CD4-positive, alpha-beta T cell (primary cell): ENCODE results near the gene MAPK8IP1. TPM values are rescaled to one million over a fixed set of nuclear protein-coding genes. Genes with fewer than 3 reads are reported as not detected.

Experiments
- ATAC-seq: fragments of 200-7000 bp; cut with Tn5 transposase; one replicate; pipeline ENCODE4 v1.10.0; 2022; ENCODE audit warnings: mild to moderate bottlenecking; ENCODE audit not compliant: poor library complexity
- CTCF ChIA-PET: fragments of 350-600 bp; sonication (Branson Sonifier 250); formaldehyde crosslinking; loops from one replicate; lab custom pipeline; 2021; ENCODE audit warnings: antibody characterized with exemption, inconsistent platforms; lab: Charles Lee
- POLR2A ChIA-PET: fragments of 350-600 bp; sonication (Branson Sonifier 250); formaldehyde crosslinking; loops from one replicate; lab custom pipeline; 2021; ENCODE audit warnings: antibody characterized with exemption, inconsistent platforms; lab: Charles Lee
- DNase-seq, 14 experiments: peaks; one replicate each; pipeline ENCODE4 v3.0.0-alpha.2; 2013 to 2020; ENCODE audit warnings: mixed read lengths in 2 of 14
- H3K27ac ChIP-seq, 2 donors: one replicate each; pipeline versions ENCODE4 v1.5.1 to v1.7.0; 2013; ENCODE audit warnings: low read length in 2 of 2, low read depth in 1 of 2, mild to moderate bottlenecking in 1 of 2
- H3K27me3 ChIP-seq, 2 experiments: 1 replicate in 1 of 2; 2 replicates in 1 of 2; pipeline versions ENCODE4 v1.6.1 to v1.7.0; 2013; ENCODE audit warnings: low read length in 2 of 2, control low read depth in 1 of 2, mild to moderate bottlenecking in 1 of 2, moderate library complexity in 1 of 2; ENCODE audit not compliant: insufficient read depth in 2 of 2, control insufficient read depth in 1 of 2
- H3K36me3 ChIP-seq: one replicate; pipeline ENCODE4 v1.6.1; 2013; ENCODE audit warnings: low read length, control low read depth; ENCODE audit not compliant: insufficient read depth
- H3K4me1 ChIP-seq: one replicate; pipeline ENCODE4 v1.6.1; 2013; ENCODE audit warnings: low read length, control low read depth; ENCODE audit not compliant: insufficient read depth
- H3K4me3 ChIP-seq: one replicate; pipeline ENCODE4 v1.5.1; 2013; ENCODE audit warnings: mild to moderate bottlenecking, low read length, moderate library complexity
- H3K9me3 ChIP-seq, 2 experiments: 1 replicate in 1 of 2; 2 replicates in 1 of 2; pipeline versions ENCODE4 v1.6.1 to v1.7.0; 2013; ENCODE audit warnings: low read length in 2 of 2, mild to moderate bottlenecking in 2 of 2, control low read depth in 1 of 2, moderate library complexity in 1 of 2; ENCODE audit not compliant: control insufficient read depth in 1 of 2, insufficient read depth in 1 of 2
- H3K27ac Mint-ChIP-seq: one replicate; pipeline ENCODE4 v1.8.0; 2020; ENCODE audit warnings: mixed read lengths
- H3K27me3 Mint-ChIP-seq: one replicate; pipeline ENCODE4 v1.8.0; 2021; ENCODE audit warnings: mixed read lengths
- H3K36me3 Mint-ChIP-seq: one replicate; pipeline ENCODE4 v1.8.0; 2021; ENCODE audit warnings: low read depth, mixed read lengths
- H3K4me1 Mint-ChIP-seq: one replicate; pipeline ENCODE4 v1.8.0; 2021; ENCODE audit warnings: low read depth, mixed read lengths
- H3K4me3 Mint-ChIP-seq: one replicate; pipeline ENCODE4 v1.8.0; 2020; ENCODE audit warnings: mild to moderate bottlenecking, mixed read lengths
- H3K9me3 Mint-ChIP-seq: one replicate; pipeline ENCODE4 v1.8.0; 2020; ENCODE audit warnings: mixed read lengths
- intact Hi-C, 2 experiments: fragments of 100-400 bp; cut with DNase I in 1 of 2; cut with micrococcal nuclease in 1 of 2; formaldehyde crosslinking; loops; one replicate each; pipeline versions ENCODE4 v1.15.1 to v1.9.0; 2023 to 2025; cut with DNase I, micrococcal nuclease
- total RNA-seq, 174 experiments: library from RNA in 2 of 174; stranded (reverse) in 2 of 174; gene quantifications; one replicate each; pipeline ENCODE4 v1.2.3 and lab custom pipeline; 2021 to 2026
- TF ChIP-seq, protein P1 (sequence below): fragments of 200-600 bp; IDR thresholded peaks from one replicate; pipeline ENCODE4 v1.8.0; 2022; ENCODE audit warnings: antibody characterized with exemption, mild to moderate bottlenecking

Gene MAPK8IP1
- total RNA-seq, 2 experiments from 2014 or later: 2.3 to 2.4 TPM

- peaks cover 0 to 5% of the 10 kb centered on the region in 2 experiments for H3K9me3 ChIP-seq
- Mint-ChIP-seq H3K27ac (no peak overlapping the region), H3K4me1 (peaks cover 8% of the 10 kb centered on the region), H3K4me3 (no peak overlapping the region), H3K27me3 (peaks cover 27% of the 10 kb centered on the region), H3K9me3 (no peaks in the 10 kb centered on the region), H3K36me3 (peaks cover 8% of the 10 kb centered on the region)
- peaks cover 13% of the 10 kb centered on the region for H3K4me1 ChIP-seq
- peaks cover 4 to 9% of the 10 kb centered on the region in 2 experiments for H3K27me3 ChIP-seq
- H3K4me3 ChIP-seq: no peak overlapping the region
- no peaks in the 10 kb centered on the region for H3K36me3 ChIP-seq
- ATAC-seq (no peak), DNase-seq (no peak)
- ChIA-PET POLR2A (no interaction called here), CTCF (no interaction called here)
- H3K27ac ChIP-seq: no peak overlapping the region
- TF ChIP-seq, protein P1, sequence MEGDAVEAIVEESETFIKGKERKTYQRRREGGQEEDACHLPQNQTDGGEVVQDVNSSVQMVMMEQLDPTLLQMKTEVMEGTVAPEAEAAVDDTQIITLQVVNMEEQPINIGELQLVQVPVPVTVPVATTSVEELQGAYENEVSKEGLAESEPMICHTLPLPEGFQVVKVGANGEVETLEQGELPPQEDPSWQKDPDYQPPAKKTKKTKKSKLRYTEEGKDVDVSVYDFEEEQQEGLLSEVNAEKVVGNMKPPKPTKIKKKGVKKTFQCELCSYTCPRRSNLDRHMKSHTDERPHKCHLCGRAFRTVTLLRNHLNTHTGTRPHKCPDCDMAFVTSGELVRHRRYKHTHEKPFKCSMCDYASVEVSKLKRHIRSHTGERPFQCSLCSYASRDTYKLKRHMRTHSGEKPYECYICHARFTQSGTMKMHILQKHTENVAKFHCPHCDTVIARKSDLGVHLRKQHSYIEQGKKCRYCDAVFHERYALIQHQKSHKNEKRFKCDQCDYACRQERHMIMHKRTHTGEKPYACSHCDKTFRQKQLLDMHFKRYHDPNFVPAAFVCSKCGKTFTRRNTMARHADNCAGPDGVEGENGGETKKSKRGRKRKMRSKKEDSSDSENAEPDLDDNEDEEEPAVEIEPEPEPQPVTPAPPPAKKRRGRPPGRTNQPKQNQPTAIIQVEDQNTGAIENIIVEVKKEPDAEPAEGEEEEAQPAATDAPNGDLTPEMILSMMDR: no peak
- intact Hi-C loops: loop anchor here in 1 of 2 experiments (5.0 kb wide), 1 partner anchor 503 kb away; the partner anchor contains the start of gene CHRM4
These were observed 4.1 kb downstream of the MAPK8IP1 start for GRCh38 chr11:45889555-45889954.

- Histone ChIP-seq H3K4me1 (peaks cover 10% of the 10 kb centered on the region), H3K36me3 (no peaks in the 10 kb centered on the region), H3K4me3 (no peak overlapping the region), H3K27ac (no peak overlapping the region), H3K27me3 (peaks cover 8 to 13% of the 10 kb centered on the region in 2 experiments), H3K9me3 (peaks cover 0 to 5% of the 10 kb centered on the region in 2 experiments)
- peaks cover 4% of the 10 kb centered on the region for H3K36me3 Mint-ChIP-seq
- H3K27ac Mint-ChIP-seq: no peak overlapping the region
- H3K27me3 Mint-ChIP-seq: peaks cover 31% of the 10 kb centered on the region
- no peak overlapping the region for H3K4me3 Mint-ChIP-seq
- POLR2A ChIA-PET: no interaction called here
- intact Hi-C loops: loop anchor here in 1 of 2 experiments (5.0 kb wide), 1 partner anchor 502 kb away; the partner anchor contains the start of gene CHRM4
- TF ChIP-seq, protein P1: no peak
- DNase-seq (no peak), ATAC-seq (no peak)
- H3K9me3 Mint-ChIP-seq: no peaks in the 10 kb centered on the region
- CTCF ChIA-PET: no interaction called here
- peaks cover 4% of the 10 kb centered on the region for H3K4me1 Mint-ChIP-seq
These were observed 4.5 kb downstream of the MAPK8IP1 start for GRCh38 chr11:45889966-45890365.

DNA sequence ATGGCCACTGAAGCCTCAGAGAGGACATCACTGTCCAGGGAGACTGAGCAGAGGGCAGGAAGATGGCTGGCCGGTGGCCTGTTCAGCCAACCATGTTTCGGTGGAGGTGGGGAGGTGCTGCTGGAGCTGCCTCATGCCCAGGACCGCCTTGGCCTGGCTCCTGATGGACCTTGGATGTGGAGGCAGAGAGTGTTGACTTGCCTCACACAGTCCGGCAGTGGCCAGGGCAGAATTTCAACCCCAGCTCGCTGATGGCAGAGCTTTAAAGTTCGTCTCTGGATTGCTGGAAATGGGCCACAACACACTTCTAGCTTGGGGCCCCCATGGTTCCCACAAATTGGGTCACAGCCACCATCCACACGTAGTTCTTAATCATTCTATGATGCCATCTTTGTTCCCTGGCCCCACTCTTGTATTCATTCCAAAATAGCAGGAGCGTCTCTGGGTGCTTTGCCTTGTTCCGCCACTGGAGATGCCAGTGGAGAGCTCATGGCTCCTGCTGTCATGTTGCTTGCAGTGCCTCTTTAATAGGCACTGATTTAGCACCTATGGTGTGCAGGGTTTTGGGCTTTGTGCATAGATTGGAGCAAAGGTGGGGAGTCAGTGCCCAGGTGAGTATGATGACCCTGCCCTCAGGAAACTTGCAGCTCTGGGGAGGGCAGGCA, 5.6 kb downstream of the MAPK8IP1 start:
- Histone ChIP-seq H3K27ac (no peak overlapping the region), H3K4me3 (no peak overlapping the region), H3K4me1 (peaks cover 2% of the 10 kb centered on the region), H3K27me3 (peaks cover 14 to 19% of the 10 kb centered on the region in 2 experiments), H3K9me3 (peaks cover 0 to 2% of the 10 kb centered on the region in 2 experiments), H3K36me3 (no peaks in the 10 kb centered on the region)
- Mint-ChIP-seq H3K4me3 (no peak overlapping the region), H3K9me3 (no peaks in the 10 kb centered on the region), H3K27ac (no peak overlapping the region), H3K36me3 (no peaks in the 10 kb centered on the region), H3K4me1 (no peaks in the 10 kb centered on the region), H3K27me3 (peaks cover 39% of the 10 kb centered on the region)
- TF ChIP-seq, protein P1: no peak
- ChIA-PET POLR2A (no interaction called here), CTCF (no interaction called here)
- DNase-seq (no peak), ATAC-seq (no peak)
- intact Hi-C loops: no loop called here
